Activated CD4-positive, alpha-beta T cell treated with anti-CD3 and anti-CD28 coated beads for 1 hour (primary cell): ENCODE data around the gene BCL2.

Source experiments
- DNase-seq: peaks from one replicate; pipeline ENCODE4 v3.0.0-alpha.2; 2020

The BCL2 gene

GRCh38 chr18:63154350-63155152, 165.0 kb downstream of the BCL2 start:
- no peak for DNase-seq

- DNase-seq, result no peak
Measured at GRCh38 chr18:63152791-63153190, 166.8 kb downstream of the BCL2 start.

- no peak for DNase-seq
Measured at GRCh38 chr18:63152096-63152495, 167.5 kb downstream of the BCL2 start.

- no peak for DNase-seq
Measured at GRCh38 chr18:63151539-63151938, 168.0 kb downstream of the BCL2 start.

- no peak for DNase-seq
Measured at GRCh38 chr18:63150942-63151421, 168.6 kb downstream of the BCL2 start.

GRCh38 chr18:63150326-63150725, 169.2 kb downstream of the BCL2 start:
- no peak for DNase-seq

GRCh38 chr18:63149302-63149587, 170.3 kb downstream of the BCL2 start:
- no peak for DNase-seq

- no peak for DNase-seq
Measured at GRCh38 chr18:63148449-63149301, 170.9 kb downstream of the BCL2 start.

- DNase-seq, result no peak
Measured at GRCh38 chr18:63147973-63148372, 171.6 kb downstream of the BCL2 start.

GRCh38 chr18:63146828-63147409, 172.7 kb downstream of the BCL2 start:
- no peak for DNase-seq

GRCh38 chr18:63145851-63146555, 173.6 kb downstream of the BCL2 start:
- DNase-seq, result no peak

GRCh38 chr18:63145166-63145850, 174.3 kb downstream of the BCL2 start:
- no peak for DNase-seq

- DNase-seq, result no peak
Measured at GRCh38 chr18:63144748-63145147, 174.8 kb downstream of the BCL2 start.

GRCh38 chr18:63143330-63143771, 176.2 kb downstream of the BCL2 start:
- no peak for DNase-seq

GRCh38 chr18:63142594-63143225, 176.9 kb downstream of the BCL2 start:
- no peak for DNase-seq

- DNase-seq, result no peak
Measured at GRCh38 chr18:63141778-63142176, 177.8 kb downstream of the BCL2 start.

GRCh38 chr18:63140997-63141777, 178.4 kb downstream of the BCL2 start:
- no peak for DNase-seq

- no peak for DNase-seq
Measured at GRCh38 chr18:63140038-63140450, 179.5 kb downstream of the BCL2 start.

- no peak for DNase-seq
Measured at GRCh38 chr18:63138436-63139340, 180.9 kb downstream of the BCL2 start.

GRCh38 chr18:63137999-63138435, 181.6 kb downstream of the BCL2 start:
- DNase-seq, result no peak
